ENCODE measurements around the gene MAL.

The MAL gene

GRCh38 chr2:94996305-94997100 lies 29.0 kb upstream of the MAL start:
- no peak for DNase-seq (ENCODE audit: low read depth)

DNA sequence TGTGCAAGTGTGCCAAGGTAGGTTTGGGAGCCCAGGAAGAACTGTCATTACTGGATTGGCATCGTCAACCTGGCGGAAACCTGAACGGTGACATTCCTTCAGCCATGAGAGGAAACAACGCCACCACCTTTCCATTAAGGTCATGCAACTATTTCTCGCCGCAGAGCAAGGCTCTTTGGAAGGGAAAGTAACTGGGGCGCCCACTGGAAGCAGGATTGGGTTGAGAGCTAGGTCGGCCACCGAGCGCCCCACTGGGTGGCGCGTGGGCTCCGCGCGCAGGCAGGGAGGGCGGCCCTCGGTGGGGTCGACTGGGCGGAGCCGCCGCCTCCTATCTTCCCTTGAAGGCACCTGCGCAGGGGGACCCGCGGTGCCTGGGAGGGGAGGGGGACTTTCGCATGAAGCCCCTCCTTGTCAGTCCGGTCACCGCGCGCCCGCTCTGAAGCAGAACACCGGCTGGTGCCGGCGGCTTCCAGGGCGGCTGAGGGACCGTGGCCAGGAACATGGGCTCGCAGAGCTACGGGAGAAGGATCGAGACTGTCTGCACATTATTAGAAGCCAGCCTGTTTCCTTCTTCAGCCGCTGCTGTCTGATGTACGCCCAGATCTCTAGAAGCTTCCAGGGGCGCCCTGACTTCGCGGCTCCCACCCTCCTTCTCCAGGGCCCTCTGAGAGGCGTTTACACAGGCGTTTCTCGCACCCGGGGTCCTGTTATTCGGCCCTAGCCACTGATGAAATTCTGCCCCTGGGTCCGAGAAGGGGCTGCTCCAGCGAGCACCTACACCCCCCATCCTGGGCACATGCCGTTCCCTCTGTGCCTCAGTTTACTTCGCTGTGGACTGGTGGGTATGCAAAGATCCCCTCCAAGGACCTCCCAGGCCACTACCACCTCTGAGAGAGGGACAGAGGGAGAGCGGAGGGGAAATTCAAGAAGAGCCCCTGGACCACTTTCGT lies 27.3 kb upstream of the MAL start:
- no peak for DNase-seq (ENCODE audit: low read depth)

GRCh38 chr2:94999431-94999883 lies 26.1 kb upstream of the MAL start:
- DNase-seq (ENCODE audit: low read depth) = no peak

DNA sequence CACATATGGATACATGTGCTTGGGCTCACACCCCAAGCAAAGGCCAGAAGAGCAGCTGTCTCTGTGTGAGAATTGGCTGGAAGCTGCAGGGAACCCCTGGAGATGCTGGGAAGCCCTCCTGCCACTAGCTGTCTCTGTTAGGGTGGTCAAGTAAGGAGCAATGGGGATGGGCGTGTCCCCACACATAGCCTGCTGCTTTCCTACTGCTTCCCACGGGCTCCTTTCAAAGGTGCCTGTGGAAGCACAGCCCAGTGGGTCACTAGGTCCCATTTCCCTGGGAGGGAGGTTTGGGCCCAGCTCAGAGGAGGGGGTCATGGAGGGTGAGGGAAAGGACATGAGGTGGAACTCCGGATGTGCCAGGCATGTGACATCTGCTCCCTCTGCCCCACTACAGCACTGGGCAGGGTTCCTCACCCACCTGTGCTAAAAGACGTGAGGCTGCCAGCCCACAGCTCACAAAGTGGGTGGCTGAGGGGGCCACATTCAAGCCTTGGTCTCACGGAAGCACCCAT lies 24.4 kb upstream of the MAL start:
- DNase-seq (ENCODE audit: low read depth) = no peak

DNA sequence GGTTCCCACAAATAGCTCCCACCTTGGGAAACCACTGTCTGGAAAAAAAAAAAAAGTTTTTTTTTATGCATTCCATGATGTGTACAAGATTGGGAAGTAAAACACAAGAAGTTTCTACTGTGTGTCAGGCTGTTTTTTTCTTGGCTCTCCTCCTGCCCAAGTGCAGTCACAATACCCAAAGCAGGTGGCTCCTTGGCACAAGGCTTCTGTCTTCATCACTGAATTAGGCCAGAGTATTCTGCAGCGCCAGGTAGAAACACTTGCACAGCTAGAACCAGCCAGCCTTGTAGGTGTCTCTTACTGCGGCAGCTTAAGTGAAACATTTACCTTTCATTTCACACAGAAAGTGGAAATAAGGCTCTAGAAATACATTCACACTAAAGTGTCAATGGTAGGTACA lies 23.8 kb upstream of the MAL start:
- no peak for DNase-seq (ENCODE audit: low read depth)

DNA sequence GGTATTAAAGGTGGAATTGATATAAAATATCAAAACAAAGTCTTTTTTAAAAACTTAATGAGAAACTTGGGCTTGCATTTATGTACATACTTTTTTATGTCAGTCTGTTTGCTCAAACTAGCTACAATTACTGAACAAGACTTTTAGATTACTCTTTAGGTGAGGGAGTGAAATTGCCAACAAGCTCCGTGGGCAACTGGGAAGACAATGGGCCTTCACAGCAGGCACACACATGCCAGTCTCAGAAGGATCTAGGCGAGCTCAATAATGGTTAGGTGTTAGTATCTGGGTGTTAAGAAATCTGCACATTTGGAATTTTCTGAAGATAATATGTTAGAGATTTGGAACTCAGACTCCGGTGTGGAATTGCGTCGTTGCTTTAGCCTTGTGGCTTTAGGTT lies 23.0 kb upstream of the MAL start:
- no peak for DNase-seq (ENCODE audit: low read depth)

DNA sequence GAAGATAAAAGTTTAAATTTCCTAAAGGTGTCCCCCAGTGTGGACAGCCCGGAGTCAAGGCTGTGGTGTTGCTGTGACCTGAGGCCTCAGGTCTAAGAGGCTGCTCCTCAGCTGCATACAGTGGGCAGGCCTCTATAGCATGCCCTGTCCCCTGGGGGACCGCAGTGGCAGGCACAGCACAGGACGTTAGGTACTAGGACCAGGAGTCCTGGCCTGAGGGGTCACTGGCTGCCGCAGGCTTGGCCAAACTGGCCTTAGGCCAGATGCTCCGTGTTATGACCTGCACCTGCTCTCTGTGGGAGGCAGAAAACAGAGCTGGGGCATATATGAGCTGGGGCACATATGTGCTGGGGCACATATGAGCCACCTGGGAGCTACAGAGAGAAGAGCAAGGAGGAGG lies 21.2 kb upstream of the MAL start:
- DNase-seq (ENCODE audit: low read depth) = no peak

DNA sequence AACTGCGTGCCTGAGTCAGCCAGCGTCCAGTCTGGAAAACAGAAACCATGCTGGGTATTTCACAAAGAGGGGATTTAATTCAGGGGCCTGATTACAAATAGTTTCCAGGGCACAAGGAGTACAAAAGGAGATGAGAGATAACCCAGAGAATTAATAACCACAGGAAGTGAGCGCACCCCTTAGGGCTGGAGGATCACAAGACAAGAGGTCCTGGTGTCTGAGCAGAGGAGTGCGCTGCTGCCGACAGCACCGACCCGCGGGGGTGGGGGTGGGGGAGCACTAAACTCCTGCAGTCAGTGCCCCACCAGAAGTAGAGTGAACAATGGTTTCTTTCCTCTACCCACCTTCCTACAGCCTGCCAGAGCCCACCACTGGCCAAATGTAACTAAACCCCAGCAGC lies 20.8 kb upstream of the MAL start:
- DNase-seq (ENCODE audit: low read depth) = no peak

DNA sequence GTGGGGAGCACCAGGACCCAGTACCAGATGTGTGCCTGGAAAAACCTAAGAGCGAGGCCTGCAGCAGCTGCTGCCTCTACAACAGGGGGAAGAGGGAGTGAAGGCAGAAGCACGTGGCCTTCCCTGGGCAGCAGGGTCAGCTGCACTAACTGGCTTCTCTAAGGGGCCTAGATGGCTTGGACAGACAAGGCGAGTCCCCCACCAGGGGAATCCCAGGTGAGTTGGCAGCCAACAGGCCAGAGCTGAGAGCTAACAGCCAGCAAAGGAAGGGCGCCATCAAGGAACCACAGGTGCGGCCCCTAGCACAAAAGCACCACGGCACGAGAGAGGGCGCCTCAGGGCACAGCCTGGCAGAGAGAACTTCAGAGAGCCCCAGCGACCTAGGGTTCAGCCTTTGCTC lies 19.8 kb upstream of the MAL start:
- no peak for DNase-seq (ENCODE audit: low read depth)

DNA sequence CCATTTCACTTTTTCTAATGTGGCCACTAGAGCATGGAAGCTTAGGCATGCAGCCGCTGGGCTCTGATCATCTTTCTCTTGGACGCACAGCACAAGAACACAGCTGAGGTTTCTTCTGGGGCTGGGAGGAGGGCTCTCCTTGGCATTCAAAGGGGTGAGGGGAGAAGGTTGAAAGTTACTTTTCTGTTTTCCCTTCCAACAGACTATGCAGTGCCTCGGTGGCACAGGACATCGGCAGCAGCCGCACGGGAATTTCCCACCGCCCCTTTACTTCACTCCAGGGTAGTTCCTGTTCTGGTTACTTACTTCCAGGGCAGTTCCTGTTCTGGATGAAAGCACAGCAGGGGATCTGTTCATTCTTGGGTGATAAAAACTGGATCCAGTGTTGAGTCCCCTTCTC lies 18.9 kb upstream of the MAL start:
- no peak for DNase-seq (ENCODE audit: low read depth)

DNA sequence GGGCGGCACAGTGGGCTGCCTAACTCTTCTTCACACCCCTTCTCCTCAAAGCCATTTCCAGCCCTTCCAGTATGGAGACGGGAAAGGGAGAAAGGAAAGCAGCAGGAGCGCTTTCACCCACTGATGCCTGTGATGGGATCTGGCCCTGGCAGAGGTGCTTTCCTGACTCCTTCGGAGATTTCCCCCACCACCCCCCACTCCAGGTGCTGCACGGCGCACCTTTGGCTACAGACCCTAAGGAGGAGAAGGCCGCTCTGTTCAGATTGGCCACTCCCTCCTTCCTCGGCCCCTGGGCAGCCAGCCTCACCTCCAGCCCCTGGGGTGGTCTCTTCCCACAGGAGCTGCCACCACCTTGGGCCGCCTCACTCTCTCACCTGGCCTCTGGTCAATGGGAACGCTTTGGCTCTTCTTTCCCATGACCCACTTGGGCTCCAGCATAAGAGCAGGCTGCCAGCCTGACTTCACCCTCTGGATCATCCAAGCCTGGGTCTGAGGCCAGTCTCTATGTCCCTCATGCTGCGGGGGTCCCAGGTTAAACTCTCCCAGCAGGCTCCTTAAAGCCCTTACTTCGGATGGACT lies 18.4 kb upstream of the MAL start:
- no peak for DNase-seq (ENCODE audit: low read depth)

DNA sequence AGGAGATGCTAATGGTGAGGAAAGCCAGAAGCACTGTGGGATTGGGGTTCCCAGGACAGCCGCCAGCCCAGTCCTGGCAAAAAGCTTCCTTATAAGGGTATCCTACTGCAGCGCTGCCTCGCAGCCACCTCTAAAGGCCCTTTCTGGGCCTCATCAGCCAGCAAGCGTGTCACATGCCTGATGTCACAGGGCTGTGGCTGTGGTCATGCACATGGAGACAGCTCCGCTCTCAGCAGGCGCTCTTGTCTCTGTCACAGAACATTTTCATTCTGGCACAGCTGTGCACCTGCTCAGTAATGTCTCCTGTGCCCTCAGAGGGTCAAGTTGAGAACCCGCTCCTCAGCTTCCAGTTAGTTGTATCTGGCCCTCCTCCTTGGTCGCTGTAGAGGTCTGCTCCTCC lies 17.7 kb upstream of the MAL start:
- no peak for DNase-seq (ENCODE audit: low read depth)

GRCh38 chr2:95008306-95008705 lies 17.2 kb upstream of the MAL start:
- no peak for DNase-seq (ENCODE audit: low read depth)

GRCh38 chr2:95008996-95009395 lies 16.5 kb upstream of the MAL start:
- no peak for DNase-seq (ENCODE audit: low read depth)

GRCh38 chr2:95009412-95009811 lies 16.1 kb upstream of the MAL start:
- DNase-seq (ENCODE audit: low read depth) = no peak

DNA sequence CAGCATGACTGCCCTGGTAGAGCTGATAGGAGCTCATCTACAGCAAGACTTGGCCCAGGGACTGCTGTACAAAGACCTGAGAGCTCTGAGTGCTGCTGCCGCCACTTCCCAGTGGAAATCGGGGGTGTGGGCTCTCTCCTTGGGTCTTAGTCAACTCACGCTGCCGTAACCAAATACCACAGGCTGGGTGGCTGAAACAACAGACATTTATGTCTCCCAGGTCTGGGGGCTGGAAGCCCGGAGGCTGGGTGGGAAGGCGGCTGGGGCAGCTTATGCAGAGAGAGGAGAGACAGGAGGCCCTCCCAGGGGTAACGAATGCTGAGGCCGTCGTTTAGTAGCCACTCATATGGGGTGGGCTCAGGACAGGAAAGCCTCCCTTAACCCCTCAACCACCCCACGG lies 15.4 kb upstream of the MAL start:
- no peak for DNase-seq (ENCODE audit: low read depth)

GRCh38 chr2:95010718-95011117 lies 14.8 kb upstream of the MAL start:
- DNase-seq (ENCODE audit: low read depth) = no peak

- DNase-seq (ENCODE audit: low read depth) = no peak
These were observed 12.5 kb upstream of the MAL start for GRCh38 chr2:95012881-95013550.

GRCh38 chr2:95013726-95014125 lies 11.8 kb upstream of the MAL start:
- no peak for DNase-seq (ENCODE audit: low read depth)

- no peak for DNase-seq (ENCODE audit: low read depth)
These were observed 11.3 kb upstream of the MAL start for GRCh38 chr2:95014126-95014708.

- no peak for DNase-seq (ENCODE audit: low read depth)
These were observed 10.1 kb upstream of the MAL start for GRCh38 chr2:95015261-95015912.

All from GM04504 (cell line).